ENCODE results near the gene JARID2. TPM values are rescaled to one million over a fixed set of nuclear protein-coding genes. Genes with fewer than 3 reads are reported as not detected.

Gene JARID2
- total RNA-seq, 4 donors from 2014 or later: 10.8 to 31.6 (median 14.3) TPM

DNA sequence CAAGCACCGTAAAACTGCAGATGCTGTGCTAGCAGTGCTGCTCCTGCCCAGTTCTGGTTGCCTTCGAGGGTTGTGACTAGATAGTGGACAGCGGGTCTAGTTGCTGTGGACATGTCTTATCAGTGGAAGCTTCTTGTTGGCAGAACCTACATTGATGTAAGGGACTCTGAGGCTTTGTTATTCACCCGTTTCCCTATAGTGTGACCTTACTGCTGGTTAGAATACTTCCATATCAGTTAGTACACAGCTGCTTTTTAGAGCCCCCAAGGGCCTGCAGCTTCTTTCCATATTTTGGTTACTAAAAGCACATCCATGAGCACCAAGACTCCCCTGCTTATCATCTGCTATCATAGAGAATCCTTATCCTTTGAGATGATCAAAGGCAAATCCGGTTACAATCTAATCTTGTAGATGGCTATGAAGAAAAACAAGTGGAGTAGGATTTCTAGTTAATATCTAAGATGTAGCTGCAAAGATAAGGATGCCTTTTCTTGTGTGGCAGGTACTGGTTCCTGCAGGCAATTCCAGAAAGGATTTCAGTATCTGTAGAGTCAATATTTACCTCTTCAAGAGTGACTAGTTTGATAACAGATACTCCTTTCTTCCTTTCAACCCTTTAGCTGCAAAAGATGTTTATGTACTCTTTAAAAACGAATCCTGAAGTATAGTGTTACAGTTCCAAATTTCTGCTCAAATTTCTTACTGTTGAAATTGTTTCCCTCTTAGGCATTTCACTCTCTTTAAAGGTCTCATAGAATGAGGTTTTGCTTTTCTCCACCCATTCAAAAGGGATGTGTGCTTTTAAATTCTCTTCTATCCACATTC lies 163.6 kb downstream of the JARID2 start:
- DNase-seq (ENCODE audit: low spot score) (no peak), ATAC-seq (ENCODE audit: low FRiP score) (no peak)

DNA sequence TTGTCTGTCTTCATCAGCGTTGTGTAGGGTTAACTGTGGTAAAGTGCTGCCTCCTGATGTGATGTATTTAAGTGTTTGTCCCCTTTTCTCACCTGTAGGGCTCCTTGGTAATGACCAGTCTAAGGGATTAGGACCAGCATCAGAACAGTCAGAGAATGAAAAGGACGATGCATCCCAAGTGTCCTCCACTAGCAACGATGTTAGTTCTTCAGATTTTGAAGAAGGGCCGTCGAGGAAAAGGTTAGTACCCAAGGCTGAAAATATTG lies 164.2 kb downstream of the JARID2 start:
- no peak for DNase-seq (ENCODE audit: low spot score)
- TF ChIP-seq, protein P1, sequence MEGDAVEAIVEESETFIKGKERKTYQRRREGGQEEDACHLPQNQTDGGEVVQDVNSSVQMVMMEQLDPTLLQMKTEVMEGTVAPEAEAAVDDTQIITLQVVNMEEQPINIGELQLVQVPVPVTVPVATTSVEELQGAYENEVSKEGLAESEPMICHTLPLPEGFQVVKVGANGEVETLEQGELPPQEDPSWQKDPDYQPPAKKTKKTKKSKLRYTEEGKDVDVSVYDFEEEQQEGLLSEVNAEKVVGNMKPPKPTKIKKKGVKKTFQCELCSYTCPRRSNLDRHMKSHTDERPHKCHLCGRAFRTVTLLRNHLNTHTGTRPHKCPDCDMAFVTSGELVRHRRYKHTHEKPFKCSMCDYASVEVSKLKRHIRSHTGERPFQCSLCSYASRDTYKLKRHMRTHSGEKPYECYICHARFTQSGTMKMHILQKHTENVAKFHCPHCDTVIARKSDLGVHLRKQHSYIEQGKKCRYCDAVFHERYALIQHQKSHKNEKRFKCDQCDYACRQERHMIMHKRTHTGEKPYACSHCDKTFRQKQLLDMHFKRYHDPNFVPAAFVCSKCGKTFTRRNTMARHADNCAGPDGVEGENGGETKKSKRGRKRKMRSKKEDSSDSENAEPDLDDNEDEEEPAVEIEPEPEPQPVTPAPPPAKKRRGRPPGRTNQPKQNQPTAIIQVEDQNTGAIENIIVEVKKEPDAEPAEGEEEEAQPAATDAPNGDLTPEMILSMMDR (IDR thresholded peaks at IDR 0.05): no peak
- no peak for ATAC-seq (ENCODE audit: low FRiP score)

More for the DNA sequence above, 163.6 kb downstream of the JARID2 start:
- TF ChIP-seq, protein P1 (IDR thresholded peaks at IDR 0.05): no peak

DNA sequence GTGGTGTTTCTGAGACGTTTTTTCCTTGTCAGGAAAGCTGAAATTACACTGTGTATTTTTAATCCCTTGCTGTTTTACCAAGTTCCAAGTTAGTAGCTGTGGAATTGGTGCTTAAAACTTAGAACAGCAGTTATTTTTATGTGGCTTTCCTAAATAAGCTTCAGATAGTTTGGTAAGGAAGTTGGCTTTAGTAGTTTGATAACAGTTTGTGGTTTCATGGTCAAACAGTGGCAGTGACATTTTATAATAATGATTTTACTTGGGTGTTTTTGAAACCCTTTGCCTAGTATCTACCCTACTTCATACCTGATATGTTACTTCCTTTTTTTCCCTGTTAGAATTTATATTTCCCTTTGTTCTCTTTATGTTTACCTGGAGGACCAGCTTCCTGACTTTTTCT lies 164.9 kb downstream of the JARID2 start:
- DNase-seq (ENCODE audit: low spot score) (no peak), ATAC-seq (ENCODE audit: low FRiP score) (no peak)
- TF ChIP-seq, protein P1 (IDR thresholded peaks at IDR 0.05): no peak

DNA sequence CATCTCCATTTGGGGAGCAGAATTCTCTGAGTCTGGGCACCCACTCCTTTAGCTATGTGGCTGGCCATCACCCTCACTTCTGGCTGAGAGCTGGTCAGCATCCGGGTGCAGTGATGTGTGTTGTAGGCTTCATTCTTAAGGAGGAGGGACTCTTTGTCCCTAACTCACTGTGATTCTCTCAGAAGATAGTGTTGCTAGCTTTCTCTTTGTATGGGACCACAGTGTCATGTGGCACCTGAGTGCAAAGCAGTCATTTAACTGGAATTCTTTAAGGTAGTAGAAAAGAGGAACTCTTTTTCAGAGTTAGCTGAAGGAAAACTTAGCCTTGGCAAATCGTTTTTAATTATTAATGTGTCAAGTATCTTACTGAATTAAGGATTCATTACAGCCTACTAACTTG lies 165.9 kb downstream of the JARID2 start:
- TF ChIP-seq, protein P1 (IDR thresholded peaks at IDR 0.05): no peak
- DNase-seq (ENCODE audit: low spot score): no peak

DNA sequence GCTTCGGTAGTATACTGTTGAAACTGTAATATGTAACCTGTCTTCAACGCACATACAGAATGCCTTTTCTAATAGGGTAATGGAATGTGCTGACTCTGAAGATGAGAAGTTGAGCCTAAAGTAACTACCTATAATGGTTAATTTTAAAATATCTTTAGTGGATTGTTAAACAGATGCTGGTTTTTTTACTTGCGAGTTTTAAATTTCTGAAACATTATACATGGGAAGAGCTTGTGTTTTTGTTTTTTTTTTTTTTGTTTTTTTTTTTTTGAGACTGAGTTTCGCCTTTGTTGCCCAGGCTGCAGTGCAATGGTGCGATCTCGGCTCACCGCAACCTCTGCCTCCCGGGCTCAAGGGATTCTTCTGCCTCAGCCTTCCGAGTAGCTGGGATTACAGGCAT lies 166.9 kb downstream of the JARID2 start:
- TF ChIP-seq, protein P1 (IDR thresholded peaks at IDR 0.05): no peak
- DNase-seq (ENCODE audit: low spot score) (no peak), ATAC-seq (ENCODE audit: low FRiP score) (no peak)

More for the DNA sequence above, 165.9 kb downstream of the JARID2 start:
- ATAC-seq (ENCODE audit: low FRiP score): no peak

DNA sequence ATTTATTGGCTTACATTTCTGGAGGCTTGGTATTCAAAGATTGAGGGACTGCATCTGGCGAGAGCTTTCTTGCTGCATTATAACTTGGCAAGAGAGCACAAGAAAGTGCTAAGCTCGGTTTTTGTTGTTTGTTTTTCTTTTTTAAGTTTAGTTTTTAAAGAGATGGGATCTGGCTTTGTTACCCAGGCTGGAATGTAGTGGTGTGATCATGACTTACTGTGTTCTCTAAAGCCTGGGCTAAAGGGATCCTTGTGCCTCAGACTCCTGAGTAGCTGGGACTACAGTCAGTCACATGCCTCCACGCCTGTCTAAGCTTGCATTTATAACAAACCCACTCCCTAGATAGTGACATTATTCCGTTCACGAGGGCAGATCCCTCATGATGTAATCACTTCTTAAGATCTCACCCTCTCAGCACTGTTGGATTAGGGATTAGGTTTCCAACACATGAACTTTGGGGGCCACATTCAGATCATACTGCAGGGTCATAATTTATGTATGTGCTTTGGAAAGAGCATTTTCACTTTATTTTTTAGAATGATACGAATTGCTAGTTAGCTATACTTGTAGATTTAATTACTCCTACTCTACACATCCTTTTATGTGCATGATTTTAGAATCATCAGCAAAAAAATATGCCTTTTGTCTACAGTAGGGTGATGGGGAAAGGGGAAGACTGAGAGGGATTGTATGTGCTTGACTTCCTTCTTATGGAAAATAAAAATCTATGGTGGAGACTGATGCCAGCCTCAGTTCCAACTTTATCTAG lies 167.8 kb downstream of the JARID2 start:
- TF ChIP-seq, protein P1 (IDR thresholded peaks at IDR 0.05): no peak
- DNase-seq (ENCODE audit: low spot score) (no peak), ATAC-seq (ENCODE audit: low FRiP score) (no peak)
